Measurements from ENCODE around the gene HSPA4. TPM values are rescaled to one million over a fixed set of nuclear protein-coding genes. Genes with fewer than 3 reads are reported as not detected.

HSPA4 gene
- total and polyA plus RNA-seq, 2 experiments from 2014 or later, result 340 to 343 TPM

DNA sequence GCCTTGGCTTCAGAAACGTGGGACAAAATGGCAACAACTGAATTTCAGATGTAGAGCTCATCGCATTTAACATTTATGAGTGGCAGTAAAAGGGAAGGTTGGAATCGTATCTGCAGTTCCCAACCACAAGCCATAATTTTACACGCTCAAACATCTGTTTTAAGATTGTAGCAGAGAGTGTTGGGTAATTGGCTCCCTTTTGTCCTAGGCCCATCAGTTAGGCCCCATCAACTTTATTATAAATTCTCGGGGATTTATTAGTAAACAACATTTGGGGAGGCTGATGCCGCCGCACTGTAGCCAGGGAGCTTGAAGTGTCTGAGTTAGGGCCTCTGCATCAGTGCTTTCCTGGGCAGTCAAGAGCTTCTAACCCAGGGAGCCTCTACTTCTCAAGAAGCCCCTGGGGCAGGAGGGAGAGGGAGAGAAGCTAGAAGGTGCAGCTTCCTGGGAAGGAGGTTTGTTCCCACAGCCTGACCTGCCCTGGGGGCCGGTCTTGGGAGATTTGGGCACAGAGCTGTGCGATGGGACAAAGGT, 66.2 kb downstream of the HSPA4 start:
- Mint-ChIP-seq H3K9me3 (no peaks in the 10 kb centered on the region), H3K27ac (no peak overlapping the region), H3K4me3 (no peak overlapping the region), H3K36me3 (ENCODE audit: low read depth) (no peaks in the 10 kb centered on the region), H3K27me3 (ENCODE audit: insufficient read depth, low read depth, poor library complexity) (peaks cover 4% of the 10 kb centered on the region), H3K4me1 (no peaks in the 10 kb centered on the region; the same call in 1 of the 3 replicates)
- H3K4me1 ChIP-seq (ENCODE audit: insufficient read depth), result no peaks in the 10 kb centered on the region
- no peaks in the 10 kb centered on the region for H3F3A ChIP-seq (replicated peaks; ENCODE audit: low read depth)
- H2AFZ ChIP-seq, result no peak overlapping the region
- DNase-seq (ENCODE audit: low spot score) (no peak), ATAC-seq (no peak)
- no peaks in the 10 kb centered on the region for H3K9me2 ChIP-seq (ENCODE audit: insufficient read depth)
- no peak overlapping the region for H3K4me2 ChIP-seq
- TF ChIP-seq JUNB (IDR thresholded peaks at IDR 0.05; ENCODE audit: unreplicated experiment), result no peak
- TF ChIP-seq NANOG (IDR thresholded peaks at IDR 0.05; ENCODE audit: borderline replicate concordance), result no peak
- no peak for TF ChIP-seq ZNF114 (CRISPR knock-in tag; IDR thresholded peaks at IDR 0.05)
- no peak for TF ChIP-seq EZH2phosphoT487 (IDR thresholded peaks at IDR 0.05; ENCODE audit: unreplicated experiment)
- TF ChIP-seq, protein P1, sequence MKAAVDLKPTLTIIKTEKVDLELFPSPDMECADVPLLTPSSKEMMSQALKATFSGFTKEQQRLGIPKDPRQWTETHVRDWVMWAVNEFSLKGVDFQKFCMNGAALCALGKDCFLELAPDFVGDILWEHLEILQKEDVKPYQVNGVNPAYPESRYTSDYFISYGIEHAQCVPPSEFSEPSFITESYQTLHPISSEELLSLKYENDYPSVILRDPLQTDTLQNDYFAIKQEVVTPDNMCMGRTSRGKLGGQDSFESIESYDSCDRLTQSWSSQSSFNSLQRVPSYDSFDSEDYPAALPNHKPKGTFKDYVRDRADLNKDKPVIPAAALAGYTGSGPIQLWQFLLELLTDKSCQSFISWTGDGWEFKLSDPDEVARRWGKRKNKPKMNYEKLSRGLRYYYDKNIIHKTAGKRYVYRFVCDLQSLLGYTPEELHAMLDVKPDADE (IDR thresholded peaks at IDR 0.05), result no peak
- TF ChIP-seq, protein P2, sequence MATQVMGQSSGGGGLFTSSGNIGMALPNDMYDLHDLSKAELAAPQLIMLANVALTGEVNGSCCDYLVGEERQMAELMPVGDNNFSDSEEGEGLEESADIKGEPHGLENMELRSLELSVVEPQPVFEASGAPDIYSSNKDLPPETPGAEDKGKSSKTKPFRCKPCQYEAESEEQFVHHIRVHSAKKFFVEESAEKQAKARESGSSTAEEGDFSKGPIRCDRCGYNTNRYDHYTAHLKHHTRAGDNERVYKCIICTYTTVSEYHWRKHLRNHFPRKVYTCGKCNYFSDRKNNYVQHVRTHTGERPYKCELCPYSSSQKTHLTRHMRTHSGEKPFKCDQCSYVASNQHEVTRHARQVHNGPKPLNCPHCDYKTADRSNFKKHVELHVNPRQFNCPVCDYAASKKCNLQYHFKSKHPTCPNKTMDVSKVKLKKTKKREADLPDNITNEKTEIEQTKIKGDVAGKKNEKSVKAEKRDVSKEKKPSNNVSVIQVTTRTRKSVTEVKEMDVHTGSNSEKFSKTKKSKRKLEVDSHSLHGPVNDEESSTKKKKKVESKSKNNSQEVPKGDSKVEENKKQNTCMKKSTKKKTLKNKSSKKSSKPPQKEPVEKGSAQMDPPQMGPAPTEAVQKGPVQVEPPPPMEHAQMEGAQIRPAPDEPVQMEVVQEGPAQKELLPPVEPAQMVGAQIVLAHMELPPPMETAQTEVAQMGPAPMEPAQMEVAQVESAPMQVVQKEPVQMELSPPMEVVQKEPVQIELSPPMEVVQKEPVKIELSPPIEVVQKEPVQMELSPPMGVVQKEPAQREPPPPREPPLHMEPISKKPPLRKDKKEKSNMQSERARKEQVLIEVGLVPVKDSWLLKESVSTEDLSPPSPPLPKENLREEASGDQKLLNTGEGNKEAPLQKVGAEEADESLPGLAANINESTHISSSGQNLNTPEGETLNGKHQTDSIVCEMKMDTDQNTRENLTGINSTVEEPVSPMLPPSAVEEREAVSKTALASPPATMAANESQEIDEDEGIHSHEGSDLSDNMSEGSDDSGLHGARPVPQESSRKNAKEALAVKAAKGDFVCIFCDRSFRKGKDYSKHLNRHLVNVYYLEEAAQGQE (IDR thresholded peaks at IDR 0.05; ENCODE audit: unreplicated experiment), result no peak
- H4K20me1 ChIP-seq (replicated peaks; ENCODE audit: insufficient read depth), result no peaks in the 10 kb centered on the region
- H3K27me3 ChIP-seq (ENCODE audit: insufficient read depth), result no peaks in the 10 kb centered on the region
- H3K4me3 ChIP-seq, result no peak overlapping the region
- no peaks in the 10 kb centered on the region for H3K36me3 ChIP-seq (ENCODE audit: insufficient read depth)
- no peaks in the 10 kb centered on the region for H3K79me2 ChIP-seq (replicated peaks; ENCODE audit: insufficient read depth)
- no peak overlapping the region for H3K27ac ChIP-seq (ENCODE audit: low read depth)

DNA sequence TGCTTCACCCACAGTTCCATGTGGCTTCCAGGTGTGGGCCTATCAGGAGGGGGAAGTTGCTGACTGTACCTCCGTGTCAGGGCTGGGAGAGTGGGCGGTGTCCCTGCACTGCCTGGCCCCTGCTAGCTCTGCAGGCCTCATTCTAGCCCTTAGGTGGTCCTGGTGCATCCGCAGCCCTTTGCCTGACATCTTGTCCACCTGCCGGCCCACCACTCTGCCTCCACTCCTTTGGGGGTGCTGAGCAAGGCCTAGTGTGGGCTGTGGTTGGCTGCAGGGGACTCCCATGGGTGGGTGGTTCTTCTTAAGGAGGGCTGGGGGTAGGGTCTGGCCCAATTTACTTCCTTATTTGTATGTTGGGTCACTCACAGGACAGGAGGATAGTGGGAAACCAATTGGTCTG, 66.9 kb downstream of the HSPA4 start:
- no peaks in the 10 kb centered on the region for H4K20me1 ChIP-seq (replicated peaks; ENCODE audit: insufficient read depth)
- Mint-ChIP-seq H3K36me3 (ENCODE audit: low read depth) (no peaks in the 10 kb centered on the region), H3K4me3 (no peak overlapping the region), H3K27me3 (ENCODE audit: insufficient read depth, low read depth, poor library complexity) (peaks cover 4% of the 10 kb centered on the region), H3K4me1 (no peaks in the 10 kb centered on the region; the same call in 1 of the 3 replicates), H3K27ac (no peak overlapping the region), H3K9me3 (no peaks in the 10 kb centered on the region)
- ATAC-seq (no peak), DNase-seq (ENCODE audit: low spot score) (no peak)
- no peak overlapping the region for H3K4me3 ChIP-seq
- no peaks in the 10 kb centered on the region for H3K36me3 ChIP-seq (ENCODE audit: insufficient read depth)
- H3F3A ChIP-seq (replicated peaks; ENCODE audit: low read depth), result no peaks in the 10 kb centered on the region
- H2AFZ ChIP-seq, result no peak overlapping the region
- no peaks in the 10 kb centered on the region for H3K79me2 ChIP-seq (replicated peaks; ENCODE audit: insufficient read depth)
- H3K4me2 ChIP-seq, result no peak overlapping the region
- TF ChIP-seq, protein P2 (IDR thresholded peaks at IDR 0.05; ENCODE audit: unreplicated experiment), result no peak
- no peak for TF ChIP-seq EZH2 (IDR thresholded peaks at IDR 0.05; ENCODE audit: low read depth, unreplicated experiment)
- TF ChIP-seq STAT1 (IDR thresholded peaks at IDR 0.05; ENCODE audit: unreplicated experiment), result no peak
- TF ChIP-seq ZNF114 (CRISPR knock-in tag; IDR thresholded peaks at IDR 0.05), result no peak
- TF ChIP-seq NANOG (IDR thresholded peaks at IDR 0.05; ENCODE audit: borderline replicate concordance), result no peak
- no peaks in the 10 kb centered on the region for H3K27me3 ChIP-seq (ENCODE audit: insufficient read depth)
- no peaks in the 10 kb centered on the region for H3K4me1 ChIP-seq (ENCODE audit: insufficient read depth)
- no peak overlapping the region for H3K27ac ChIP-seq (ENCODE audit: low read depth)
- no peaks in the 10 kb centered on the region for H3K9me2 ChIP-seq (ENCODE audit: insufficient read depth)
